ENCODE results near the gene COL19A1.

DNA sequence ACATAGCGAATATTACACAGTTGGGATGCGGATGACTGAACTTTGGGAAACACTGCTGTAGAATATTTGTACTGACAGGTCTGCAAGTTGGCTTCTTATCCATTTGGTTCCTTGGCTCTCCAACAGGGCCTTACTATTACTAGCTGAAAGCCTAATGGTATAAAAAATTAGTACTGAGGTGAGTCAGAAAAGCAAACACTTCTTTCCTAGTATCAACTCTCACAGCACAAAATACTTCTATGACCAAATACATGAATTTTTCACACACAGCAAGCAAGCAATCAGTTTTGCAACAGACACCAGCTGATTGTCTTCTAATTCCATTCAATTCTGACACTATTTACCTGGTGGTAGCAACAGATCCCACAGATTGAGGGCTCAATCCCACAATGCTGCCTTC is 268.2 kb downstream of the COL19A1 start:
- no peak for TF ChIP-seq ZBTB7A (IDR thresholded peaks at IDR 0.05; ENCODE audit: borderline replicate concordance, control insufficient read depth, low read depth, low read length)
- no peak for TF ChIP-seq CTCF (IDR thresholded peaks at IDR 0.05 in 2 of 3, conservative IDR thresholded peaks at IDR 0.05 in 1 of 3; ENCODE audit: insufficient read depth in 2 of 3, low read depth in 1 of 3, low read length in 3 of 3)
- TF ChIP-seq ZNF217 (CRISPR knock-in tag; IDR thresholded peaks at IDR 0.05) = no peak
- TF ChIP-seq SP2 (IDR thresholded peaks at IDR 0.05; ENCODE audit: extremely low read depth, low read depth, low read length, poor library complexity, severe bottlenecking) = no peak
- TF ChIP-seq TARDBP (IDR thresholded peaks at IDR 0.05) = no peak
- no peak for TF ChIP-seq ZNF12 (CRISPR knock-in tag; IDR thresholded peaks at IDR 0.05)
- no peak for TF ChIP-seq NR2C2 (CRISPR knock-in tag; IDR thresholded peaks at IDR 0.05)
- TF ChIP-seq NR2C2 (tag; IDR thresholded peaks at IDR 0.05) = no peak
- TF ChIP-seq ELF1 (tag; IDR thresholded peaks at IDR 0.05) = no peak
- no peak for TF ChIP-seq HDAC8 (tag; IDR thresholded peaks at IDR 0.05)
